Tibial nerve (tissue), 4 donors: Measurements from ENCODE around the gene TENT4A. TPM values are rescaled to one million over a fixed set of nuclear protein-coding genes. Genes with fewer than 3 reads are reported as not detected.

Source experiments
- DNase-seq, 2 donors: peaks; one replicate each; pipeline ENCODE4 v3.0.0-alpha.2; 2019; ENCODE audit warnings: low spot score in 2 of 2
- H3K27ac ChIP-seq, 4 donors: fragments of 200-600 bp; sonication (generic) in 3 of 4; one replicate each; pipeline ENCODE4 v1.5.1; 2017 to 2019; ENCODE audit warnings: mild to moderate bottlenecking in 1 of 4
- H3K27me3 ChIP-seq, 2 donors: fragments of 200-600 bp; sonication (generic) in 1 of 2; one replicate each; pipeline versions ENCODE4 v1.5.1 to v1.6.0; 2017 to 2019
- H3K36me3 ChIP-seq, 3 donors: fragments of 200-600 bp; sonication (generic); one replicate each; pipeline ENCODE4 v1.5.1; 2018 to 2019
- H3K4me1 ChIP-seq, 4 donors: fragments of 200-600 bp; sonication (generic) in 3 of 4; one replicate each; pipeline ENCODE4 v1.5.1; 2017 to 2019
- H3K4me3 ChIP-seq, 4 donors: fragments of 200-600 bp; sonication (generic) in 3 of 4; one replicate each; pipeline ENCODE4 v1.5.1; 2017 to 2019; ENCODE audit warnings: mild to moderate bottlenecking in 1 of 4, moderate library complexity in 1 of 4
- H3K9me3 ChIP-seq, 4 donors: fragments of 200-600 bp; sonication (generic) in 3 of 4; one replicate each; pipeline ENCODE4 v1.5.1; 2017 to 2019
- CTCF ChIP-seq, 5 experiments: fragments of 200-600 bp in 3 of 5; fragments of 450-650 bp in 2 of 5; sonication (generic) in 3 of 5; IDR thresholded peaks; one replicate each; pipeline ENCODE4 v1.5.1; 2016 to 2019; ENCODE audit warnings: antibody characterized with exemption in 5 of 5, mild to moderate bottlenecking in 3 of 5, moderate library complexity in 2 of 5
- EP300 ChIP-seq, 2 donors: sonication (generic); formaldehyde crosslinking; IDR thresholded peaks; one replicate each; pipeline ENCODE4 v1.6.1; 2017; ENCODE audit warnings: antibody characterized with exemption in 2 of 2, mild to moderate bottlenecking in 1 of 2
- POLR2A ChIP-seq, 2 donors: fragments of 450-650 bp; IDR thresholded peaks; one replicate each; pipeline ENCODE4 v1.6.1; 2017; ENCODE audit warnings: antibody characterized with exemption in 2 of 2, mild to moderate bottlenecking in 2 of 2, moderate library complexity in 2 of 2
- WGBS, 2 donors: methylation state at CpG; one replicate each; pipeline ENCODE4 v1.1.5; 2018; 5-methylcytosine and 5-hydroxymethylcytosine counted together
- total RNA-seq, 4 donors: library from RNA; depleted of rRNA; stranded (reverse); fragments of >200 nt; gene quantifications; one replicate each; pipeline ENCODE4 v1.1.0, GENCODE V29; 2016

Gene TENT4A
- total RNA-seq, 4 donors from 2014 or later: 22.7 to 34.1 (median 29.2) TPM

GRCh38 chr5:6726006-6726405 lies 12.8 kb downstream of the TENT4A start:
- 81 to 86% methylated on average over 9 of the region's 9 CpGs for WGBS, 2 donors
- peaks cover 0 to 97% (median 51%) of the 10 kb centered on the region in 4 donors for H3K4me1 ChIP-seq
- no peak for DNase-seq

GRCh38 chr5:6727231-6727630 lies 14.0 kb downstream of the TENT4A start:
- no peak for DNase-seq
- WGBS, 2 donors: 89 to 93% methylated on average over 8 of the region's 8 CpGs

More at GRCh38 chr5:6726006-6726405, 12.8 kb downstream of the TENT4A start:
- H3K36me3 ChIP-seq: peaks cover 0 to 5% (median 0%) of the 10 kb centered on the region in 3 donors
- no peaks in the 10 kb centered on the region for H3K9me3 ChIP-seq
- H3K27ac ChIP-seq: no peak overlapping the region
- no peaks in the 10 kb centered on the region for H3K27me3 ChIP-seq
- no peak overlapping the region for H3K4me3 ChIP-seq
- TF ChIP-seq CTCF (IDR thresholded peaks at IDR 0.05) (no peak), POLR2A (IDR thresholded peaks at IDR 0.05) (no peak), EP300 (IDR thresholded peaks at IDR 0.05) (no peak)

GRCh38 chr5:6728011-6728794 lies 15.0 kb downstream of the TENT4A start:
- DNase-seq: no peak
- no peak for TF ChIP-seq EP300 (IDR thresholded peaks at IDR 0.05)
- TF ChIP-seq POLR2A (IDR thresholded peaks at IDR 0.05): no peak
- no peak for TF ChIP-seq CTCF (IDR thresholded peaks at IDR 0.05)
- no peaks in the 10 kb centered on the region for H3K27me3 ChIP-seq
- 82 to 83% methylated on average over 16 to 17 of the region's 17 CpGs for WGBS, 2 donors
- H3K4me3 ChIP-seq: no peak overlapping the region
- peaks cover 0 to 96% (median 49%) of the 10 kb centered on the region in 4 donors for H3K4me1 ChIP-seq
- H3K36me3 ChIP-seq: peaks cover 0 to 5% (median 0%) of the 10 kb centered on the region in 3 donors
- no peak overlapping the region for H3K27ac ChIP-seq
- no peaks in the 10 kb centered on the region for H3K9me3 ChIP-seq

More at GRCh38 chr5:6727231-6727630, 14.0 kb downstream of the TENT4A start:
- Histone ChIP-seq H3K4me3 (no peak overlapping the region), H3K36me3 (peaks cover 0 to 5% (median 0%) of the 10 kb centered on the region in 3 donors), H3K4me1 (peaks cover 0 to 96% (median 49%) of the 10 kb centered on the region in 4 donors), H3K9me3 (no peaks in the 10 kb centered on the region), H3K27ac (no peak overlapping the region), H3K27me3 (no peaks in the 10 kb centered on the region)
- TF ChIP-seq EP300 (IDR thresholded peaks at IDR 0.05) (no peak), POLR2A (IDR thresholded peaks at IDR 0.05) (no peak), CTCF (IDR thresholded peaks at IDR 0.05) (no peak)

- Histone ChIP-seq H3K4me3 (no peak overlapping the region), H3K9me3 (no peaks in the 10 kb centered on the region), H3K4me1 (peaks cover 0 to 96% (median 46%) of the 10 kb centered on the region in 4 donors), H3K27me3 (no peaks in the 10 kb centered on the region), H3K36me3 (peaks cover 0 to 2% (median 0%) of the 10 kb centered on the region in 3 donors), H3K27ac (no peak overlapping the region)
- DNase-seq: no peak
- 87 to 91% methylated on average over 1 of the region's 1 CpG for WGBS, 2 donors
- TF ChIP-seq POLR2A (IDR thresholded peaks at IDR 0.05) (no peak), EP300 (IDR thresholded peaks at IDR 0.05) (no peak), CTCF (IDR thresholded peaks at IDR 0.05) (no peak)
Measured at GRCh38 chr5:6728795-6729183, 15.6 kb downstream of the TENT4A start.
